Colon (tissue), 2 donors: ENCODE data around the gene KCNQ1.

ENCODE experiments used
- FAIRE-seq: peaks from 2 replicates; lab custom pipeline; 2012; peaks lifted over from hg19 to GRCh38; lab: Jason Lieb, UNC
- donor health status: control.
- donor health status: control.

The KCNQ1 gene, protein sequence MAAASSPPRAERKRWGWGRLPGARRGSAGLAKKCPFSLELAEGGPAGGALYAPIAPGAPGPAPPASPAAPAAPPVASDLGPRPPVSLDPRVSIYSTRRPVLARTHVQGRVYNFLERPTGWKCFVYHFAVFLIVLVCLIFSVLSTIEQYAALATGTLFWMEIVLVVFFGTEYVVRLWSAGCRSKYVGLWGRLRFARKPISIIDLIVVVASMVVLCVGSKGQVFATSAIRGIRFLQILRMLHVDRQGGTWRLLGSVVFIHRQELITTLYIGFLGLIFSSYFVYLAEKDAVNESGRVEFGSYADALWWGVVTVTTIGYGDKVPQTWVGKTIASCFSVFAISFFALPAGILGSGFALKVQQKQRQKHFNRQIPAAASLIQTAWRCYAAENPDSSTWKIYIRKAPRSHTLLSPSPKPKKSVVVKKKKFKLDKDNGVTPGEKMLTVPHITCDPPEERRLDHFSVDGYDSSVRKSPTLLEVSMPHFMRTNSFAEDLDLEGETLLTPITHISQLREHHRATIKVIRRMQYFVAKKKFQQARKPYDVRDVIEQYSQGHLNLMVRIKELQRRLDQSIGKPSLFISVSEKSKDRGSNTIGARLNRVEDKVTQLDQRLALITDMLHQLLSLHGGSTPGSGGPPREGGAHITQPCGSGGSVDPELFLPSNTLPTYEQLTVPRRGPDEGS

DNA sequence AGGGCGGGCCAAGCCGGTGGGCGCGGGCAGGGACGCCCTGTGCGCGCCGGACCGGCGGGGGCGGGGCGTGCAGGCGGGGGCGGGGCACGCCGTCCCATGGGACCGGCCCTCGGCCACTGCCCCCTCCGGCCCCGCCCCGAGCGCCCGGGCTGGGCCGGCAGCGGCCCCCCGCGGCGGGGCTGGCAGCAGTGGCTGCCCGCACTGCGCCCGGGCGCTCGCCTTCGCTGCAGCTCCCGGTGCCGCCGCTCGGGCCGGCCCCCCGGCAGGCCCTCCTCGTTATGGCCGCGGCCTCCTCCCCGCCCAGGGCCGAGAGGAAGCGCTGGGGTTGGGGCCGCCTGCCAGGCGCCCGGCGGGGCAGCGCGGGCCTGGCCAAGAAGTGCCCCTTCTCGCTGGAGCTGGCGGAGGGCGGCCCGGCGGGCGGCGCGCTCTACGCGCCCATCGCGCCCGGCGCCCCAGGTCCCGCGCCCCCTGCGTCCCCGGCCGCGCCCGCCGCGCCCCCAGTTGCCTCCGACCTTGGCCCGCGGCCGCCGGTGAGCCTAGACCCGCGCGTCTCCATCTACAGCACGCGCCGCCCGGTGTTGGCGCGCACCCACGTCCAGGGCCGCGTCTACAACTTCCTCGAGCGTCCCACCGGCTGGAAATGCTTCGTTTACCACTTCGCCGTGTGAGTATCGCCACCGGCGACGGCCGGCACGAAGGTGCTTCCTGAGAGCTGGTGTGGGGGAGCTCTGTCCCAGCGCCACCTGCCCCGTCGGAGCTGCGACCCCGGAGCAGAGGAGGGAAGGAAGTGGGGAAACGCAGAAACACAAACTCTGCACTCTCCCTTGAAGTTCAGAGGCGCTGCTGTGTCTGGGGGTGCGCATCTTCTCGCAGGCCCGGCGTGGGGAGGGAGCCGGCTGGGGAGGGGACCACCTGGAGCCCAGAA lies at the start of gene KCNQ1:
TSS of gene KCNQ1 (plus strand) at position 188 of the 925 bp plus-strand sequence. CDS start at position 279, 91 bp downstream.
- no peak for FAIRE-seq

DNA sequence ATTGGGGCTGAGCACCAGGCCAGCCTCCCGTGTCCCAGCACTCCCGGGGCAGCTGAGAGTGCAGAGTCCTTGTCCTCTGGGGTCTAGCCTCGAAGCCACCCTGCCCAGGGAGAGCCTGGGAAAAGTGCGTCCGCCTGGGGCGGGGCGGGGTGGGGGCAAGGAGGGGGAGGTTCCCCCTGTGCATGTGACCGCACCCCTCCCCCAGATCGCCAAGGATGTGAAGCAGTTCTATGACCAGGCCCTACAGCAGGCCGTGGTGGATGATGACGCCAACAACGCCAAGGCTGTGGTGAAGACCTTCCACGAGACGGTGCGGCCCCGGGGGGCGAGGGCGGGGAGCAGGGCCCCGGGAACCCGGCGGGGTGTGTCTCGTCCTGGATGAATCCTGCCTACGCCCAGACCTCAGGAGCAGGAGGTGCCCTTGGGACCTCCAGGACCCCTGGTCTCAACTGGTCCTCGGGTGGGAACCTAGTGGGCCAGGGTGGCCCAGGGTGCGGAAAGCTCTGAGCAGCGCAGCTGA lies 49.5 kb upstream of the KCNQ1 start:
- FAIRE-seq = no peak

GRCh38 chr11:2395856-2396255 lies 49.0 kb upstream of the KCNQ1 start:
- FAIRE-seq = no peak

DNA sequence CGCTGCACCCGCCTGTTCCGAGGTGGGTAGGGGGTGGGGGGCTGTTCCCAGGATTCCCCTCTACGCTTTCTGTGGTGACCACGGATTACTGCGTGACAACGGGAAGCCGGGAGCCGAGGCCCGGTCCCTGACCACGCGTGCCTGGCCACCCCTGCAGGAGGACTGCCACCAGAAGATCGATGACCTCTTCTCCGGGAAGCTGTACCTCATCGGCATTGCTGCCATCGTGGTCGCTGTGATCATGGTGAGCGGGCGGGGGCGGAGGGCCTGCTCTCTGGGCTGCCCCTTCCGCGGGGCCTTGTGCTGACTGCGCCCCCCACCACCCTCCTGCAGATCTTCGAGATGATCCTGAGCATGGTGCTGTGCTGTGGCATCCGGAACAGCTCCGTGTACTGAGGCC lies 48.3 kb upstream of the KCNQ1 start:
- FAIRE-seq = no peak

GRCh38 chr11:2397005-2397404 lies 47.8 kb upstream of the KCNQ1 start:
- FAIRE-seq = no peak

GRCh38 chr11:2398664-2399355 lies 46.0 kb upstream of the KCNQ1 start:
- no peak for FAIRE-seq

GRCh38 chr11:2399488-2400068 lies 45.2 kb upstream of the KCNQ1 start:
- FAIRE-seq = no peak

DNA sequence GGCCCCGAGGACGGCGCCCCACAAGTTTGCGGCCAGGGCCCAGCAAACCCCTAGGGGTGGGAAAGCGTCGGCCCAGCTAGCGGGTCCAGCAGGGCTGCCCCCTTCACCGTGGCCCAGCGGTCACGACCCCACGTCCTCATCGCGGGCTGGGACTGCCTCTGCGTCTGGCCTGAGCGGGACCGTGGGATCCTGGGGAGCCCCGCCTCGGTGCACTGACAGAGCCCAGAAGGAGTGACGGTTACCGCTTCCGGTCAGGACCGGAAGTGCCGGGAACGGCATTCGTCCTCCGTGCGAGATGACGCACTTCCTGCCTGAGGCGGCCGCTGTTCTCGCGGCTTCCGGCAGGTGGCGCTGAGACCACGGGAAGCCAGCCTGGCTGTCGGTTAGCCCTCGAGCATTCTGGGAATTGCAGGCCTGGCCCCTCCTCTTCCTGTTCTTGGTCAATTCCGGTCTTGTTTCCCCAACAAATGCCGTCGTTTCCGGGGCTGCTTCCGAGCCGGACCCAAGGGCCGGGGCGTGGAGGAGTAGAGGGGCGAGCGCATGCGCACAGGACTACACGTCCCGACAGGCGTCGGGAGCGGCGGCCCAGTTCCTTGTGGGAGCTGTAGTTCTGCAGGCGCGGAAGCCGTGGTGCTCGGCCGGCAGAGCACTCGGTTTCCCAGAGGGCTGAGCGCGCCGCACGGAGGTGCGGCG lies 44.6 kb upstream of the KCNQ1 start, which contains the start of gene TSSC4:
TSS of gene TSSC4 (plus strand) at position 682 of the 693 bp plus-strand sequence. CDS start 1,884 bp downstream, outside the sequence.
- FAIRE-seq = peak; percentile 89

DNA sequence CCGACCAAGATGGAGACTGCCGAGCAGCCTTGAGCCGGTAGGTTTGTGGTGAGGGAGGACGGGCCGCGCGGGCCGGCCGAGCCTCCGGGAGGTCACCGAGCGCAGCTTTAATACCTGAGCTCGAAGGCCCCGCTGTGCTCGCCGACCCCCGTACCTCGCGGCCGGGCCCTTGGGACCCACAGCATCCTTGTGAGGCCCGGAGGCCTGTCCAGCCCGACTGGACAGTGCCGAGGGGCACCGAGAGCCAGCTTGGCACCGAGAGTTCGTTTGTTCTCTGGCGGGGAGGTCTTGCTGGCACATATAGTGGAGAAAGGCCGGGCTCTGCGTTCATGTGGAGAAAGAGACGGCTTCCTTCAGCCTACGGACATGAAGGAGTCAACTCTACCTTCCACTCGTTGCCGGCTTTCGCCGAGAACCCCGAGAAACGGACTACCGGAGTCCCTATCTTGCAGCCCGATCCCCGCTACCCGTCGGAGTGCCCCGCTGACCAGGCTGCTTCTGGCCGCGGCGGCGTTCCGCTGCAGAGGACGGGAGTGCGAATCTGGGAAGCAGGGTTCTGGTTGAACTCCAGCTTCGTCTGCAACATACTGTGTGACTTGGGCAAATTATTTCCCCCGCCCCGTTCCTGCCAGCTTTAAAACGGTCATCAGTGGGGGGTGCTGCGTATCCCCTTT lies 43.9 kb upstream of the KCNQ1 start:
- no peak for FAIRE-seq

- no peak for FAIRE-seq
These were observed 43.3 kb upstream of the KCNQ1 start for GRCh38 chr11:2401436-2401984.

DNA sequence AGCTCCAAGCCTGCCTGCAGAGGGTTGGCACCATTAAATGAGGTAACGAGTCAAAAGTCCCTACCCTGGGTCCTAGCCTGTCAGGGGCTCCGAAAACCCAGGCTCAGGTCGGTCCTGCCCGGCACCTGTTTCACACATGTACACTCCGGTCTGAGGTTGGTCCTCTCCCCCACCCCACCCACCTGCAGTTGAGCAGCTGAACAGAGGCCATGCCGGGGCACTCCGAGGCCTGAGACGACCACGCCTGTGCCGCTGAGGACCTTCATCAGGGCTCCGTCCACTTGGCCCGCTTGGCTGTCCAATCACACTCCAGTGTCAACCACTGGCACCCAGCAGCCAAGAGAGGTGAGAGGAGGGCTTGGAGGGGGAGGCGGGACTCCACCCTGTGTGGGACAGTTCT lies 42.7 kb upstream of the KCNQ1 start:
- no peak for FAIRE-seq

- no peak for FAIRE-seq
These were observed 41.7 kb upstream of the KCNQ1 start for GRCh38 chr11:2402890-2403645.

DNA sequence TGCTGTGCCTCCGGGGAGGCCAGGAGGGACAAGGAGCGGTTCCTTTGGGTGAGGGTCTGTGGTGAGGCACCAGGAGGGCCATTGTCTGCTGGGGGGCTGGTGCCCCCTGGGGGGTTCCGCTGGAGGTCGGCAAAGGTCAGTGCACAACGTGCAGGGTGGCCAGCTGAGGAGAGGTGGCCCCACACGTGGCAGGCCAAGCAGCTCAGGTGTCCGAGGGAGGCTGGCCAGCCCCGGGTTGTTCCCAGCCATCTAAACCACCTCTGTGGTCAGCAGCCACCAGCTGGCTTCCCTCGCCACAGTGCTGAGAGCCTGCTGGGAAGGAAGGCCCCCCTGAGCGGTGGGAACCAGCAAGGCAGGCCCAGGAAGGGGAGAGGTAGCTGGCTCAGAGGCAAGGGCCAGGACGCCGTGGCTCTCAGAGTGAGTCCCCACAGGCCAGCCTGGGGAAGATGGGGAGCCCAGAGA lies 40.0 kb upstream of the KCNQ1 start:
- FAIRE-seq = no peak

- FAIRE-seq = no peak
These were observed 38.4 kb upstream of the KCNQ1 start for GRCh38 chr11:2406451-2406850.

DNA sequence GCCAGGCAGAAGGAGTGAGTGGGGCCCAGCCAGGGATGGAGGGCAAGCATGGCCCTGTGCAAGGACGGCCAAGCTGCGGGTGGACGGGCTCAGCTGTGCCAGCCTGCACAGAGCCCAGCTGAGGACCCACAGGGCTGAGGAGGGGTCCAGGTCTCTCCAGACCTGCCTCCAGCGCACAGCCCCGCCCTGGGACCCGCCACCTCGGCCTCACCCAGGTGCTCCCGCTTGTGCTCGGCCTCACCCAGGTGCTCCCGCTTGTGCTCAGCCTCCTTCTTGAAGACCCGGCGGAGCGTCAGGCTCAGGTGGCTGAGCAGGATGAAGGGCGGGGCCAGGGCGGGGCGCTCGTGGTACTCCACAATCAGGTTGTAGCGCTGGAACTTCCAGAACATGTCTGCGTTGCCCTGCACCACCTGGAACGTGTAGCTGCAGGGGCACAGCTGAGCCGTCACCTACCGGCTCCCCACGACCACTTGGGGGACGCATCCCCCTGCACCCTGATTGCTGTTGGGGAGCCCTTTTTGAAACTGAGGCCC lies 37.9 kb upstream of the KCNQ1 start:
- FAIRE-seq = no peak

DNA sequence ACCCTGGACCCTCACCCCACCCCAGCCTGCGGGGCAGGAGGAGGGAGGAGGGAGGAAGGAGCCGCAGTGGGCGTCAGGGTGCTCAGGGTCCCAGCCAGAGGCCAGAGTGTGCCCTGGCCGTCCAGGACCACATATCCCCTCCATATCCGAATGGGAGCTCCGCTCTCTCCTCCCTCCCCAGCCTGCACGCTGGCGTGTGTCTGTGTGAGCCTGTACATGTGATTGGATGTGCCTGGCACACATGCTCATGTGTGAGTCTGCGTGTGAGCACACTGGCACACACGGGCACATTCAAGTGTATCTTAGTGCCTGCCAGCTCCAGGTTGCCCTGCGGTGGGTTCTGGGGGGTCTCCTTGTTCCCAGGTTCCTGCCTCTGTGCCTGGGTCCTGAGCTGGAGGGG lies 36.1 kb upstream of the KCNQ1 start:
- no peak for FAIRE-seq

DNA sequence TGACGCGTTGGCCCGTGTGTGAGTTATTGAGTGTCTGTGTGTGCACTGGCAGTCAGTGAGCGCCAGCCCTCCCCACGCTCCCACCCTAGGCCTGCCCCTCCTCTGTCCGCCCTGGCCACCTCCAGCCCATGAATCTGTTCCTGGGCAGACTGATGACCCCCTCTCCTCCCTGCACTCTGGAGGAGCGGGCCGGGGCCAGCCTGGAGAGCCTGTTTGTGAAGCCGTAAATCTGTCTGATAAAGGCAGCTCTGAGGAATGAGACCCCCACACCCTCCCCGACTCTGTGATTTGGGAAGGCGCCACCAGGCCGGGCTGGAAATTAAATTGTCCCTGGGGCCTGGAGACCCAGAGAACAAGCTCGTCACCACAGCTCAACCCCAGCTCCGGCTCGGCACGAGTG lies 35.7 kb upstream of the KCNQ1 start:
- no peak for FAIRE-seq
